K562 (cell line): ENCODE data around the gene MAPK1IP1L. TPM values are rescaled to one million over a fixed set of nuclear protein-coding genes. Genes with fewer than 3 reads are reported as not detected.

ENCODE experiments used
- ATAC-seq: fragments of 200-7000 bp; cut with Tn5 transposase; 3 replicates; pipeline ENCODE4 v1.9.1; 2020; ENCODE audit warnings: moderate library complexity
- BruUV-seq: library from RNA; stranded (reverse); fragments of 400-500 nt; replicated peaks from 2 replicates; lab custom pipeline; 2021; lab: Mats Ljungman, UMichigan
- CTCF ChIA-PET: fragments of 300-600 bp; formaldehyde crosslinking; extraction: SDS; loops from one replicate; lab custom pipeline; 2021; ENCODE audit warnings: low intra/inter-chr PET ratio; lab: Yijun Ruan, JAX
- POLR2A ChIA-PET: fragments of 300-600, 350-650 bp; sonication (Branson Sonifier 250); formaldehyde crosslinking; extraction: SDS; loops from one replicate; lab custom pipeline; 2021; ENCODE audit warnings: antibody characterized with exemption, inconsistent platforms; lab: Yijun Ruan, JAX
- DNase-seq, 4 experiments: peaks; one replicate each; pipeline versions ENCODE4 v3.0.0 to v3.0.0-alpha.2; 2011 to 2018; ENCODE audit warnings: low spot score in 3 of 4, mixed read lengths in 3 of 4; ENCODE audit errors: extremely low read depth in 1 of 4
- FAIRE-seq: peaks from 2 replicates; lab custom pipeline; 2011; peaks lifted over from hg19 to GRCh38; lab: Jason Lieb, UNC
- H2AFZ ChIP-seq: 2 replicates; pipeline ENCODE4 v1.6.0; 2011; ENCODE audit warnings: low read depth, low read length, control low read depth, inconsistent platforms
- H3K27ac ChIP-seq: fragments of 200-600 bp; 3 replicates; pipeline ENCODE4 v1.8.0; 2011; ENCODE audit warnings: low read depth, mild to moderate bottlenecking, control low read depth, inconsistent platforms, low read length, moderate library complexity, mixed read lengths; ENCODE audit errors: extremely low read depth
- H3K27me3 ChIP-seq, 2 experiments: fragments of 300-600 bp in 1 of 2; 2 replicates in 1 of 2; 3 replicates in 1 of 2; pipeline versions ENCODE4 v1.6.0 to v1.8.0; 2011; ENCODE audit warnings: inconsistent platforms in 2 of 2, low read length in 2 of 2, mild to moderate bottlenecking in 1 of 2, mixed read lengths in 1 of 2, moderate library complexity in 1 of 2; ENCODE audit not compliant: control insufficient read depth in 2 of 2, insufficient read depth in 2 of 2
- H3K36me3 ChIP-seq: fragments of 300-600 bp; 3 replicates; pipeline ENCODE4 v1.8.0; 2011; ENCODE audit warnings: mild to moderate bottlenecking, low read length, inconsistent platforms; ENCODE audit not compliant: control insufficient read depth, insufficient read depth
- H3K4me1 ChIP-seq, 2 experiments: fragments of 200-600 bp in 1 of 2; replicated peaks in 1 of 2; 2 replicates in 1 of 2; 3 replicates in 1 of 2; pipeline versions ENCODE4 v1.5.1 to v1.8.0; 2011; ENCODE audit warnings: inconsistent platforms in 2 of 2, low read length in 2 of 2, mild to moderate bottlenecking in 1 of 2, mixed read lengths in 1 of 2, moderate library complexity in 1 of 2; ENCODE audit not compliant: control insufficient read depth in 2 of 2, insufficient read depth in 2 of 2
- H3K4me2 ChIP-seq: 2 replicates; pipeline ENCODE4 v1.6.1; 2011; ENCODE audit warnings: low read length, control low read depth, inconsistent platforms, mixed read lengths; ENCODE audit not compliant: insufficient read depth
- H3K4me3 ChIP-seq: fragments of 200-600 bp; sonication (generic), shearing (Covaris generic); 2 replicates; pipeline ENCODE4 v1.5.1; 2016; ENCODE audit warnings: control low read depth, inconsistent platforms
- H3K79me2 ChIP-seq: fragments of 200-600 bp; 3 replicates; pipeline ENCODE4 v1.8.0; 2011; ENCODE audit warnings: low read length, inconsistent platforms; ENCODE audit not compliant: control insufficient read depth, insufficient read depth
- H3K9ac ChIP-seq, 2 experiments: 2 replicates each; pipeline versions ENCODE4 v1.6.0 to v1.6.1; 2011; ENCODE audit warnings: low read depth in 2 of 2, low read length in 2 of 2, control low read depth in 1 of 2, inconsistent platforms in 1 of 2, mild to moderate bottlenecking in 1 of 2, mixed read lengths in 1 of 2; ENCODE audit not compliant: insufficient read depth in 1 of 2
- H3K9me1 ChIP-seq: one replicate; pipeline ENCODE4 v1.6.0; 2011; ENCODE audit warnings: inconsistent platforms, mild to moderate bottlenecking, low read length, moderate library complexity; ENCODE audit not compliant: control insufficient read depth, insufficient read depth
- H3K9me3 ChIP-seq: replicated peaks from 2 replicates; pipeline ENCODE4 v1.5.1; 2011; ENCODE audit warnings: low read depth, low read length, inconsistent platforms; ENCODE audit not compliant: control insufficient read depth, insufficient read depth
- H4K20me1 ChIP-seq: replicated peaks from 2 replicates; pipeline ENCODE4 v1.6.1; 2011; ENCODE audit warnings: low read length, inconsistent platforms, mixed read lengths; ENCODE audit not compliant: control insufficient read depth, insufficient read depth
- FOXO4 ChIP-seq: fragments of 450-650 bp; formaldehyde crosslinking; IDR thresholded peaks from 2 replicates; pipeline ENCODE4 v1.4.0; 2020; ENCODE audit warnings: mild to moderate bottlenecking, moderate library complexity
- IRF9 ChIP-seq: fragments of 450-650 bp; IDR thresholded peaks from 2 replicates; pipeline ENCODE4 v1.6.1; 2016; ENCODE audit warnings: missing biosample characterization, missing genetic modification characterization
- MAX ChIP-seq: sonication (generic); formaldehyde crosslinking; IDR thresholded peaks from 2 replicates; pipeline ENCODE4 v1.9.0; 2022; ENCODE audit warnings: mild to moderate bottlenecking, missing genetic modification reagents
- MXD1 ChIP-seq: fragments of 250-450 bp; sonication (Bioruptor Pico); IDR thresholded peaks from 2 replicates; pipeline ENCODE4 v1.8.0; 2021; ENCODE audit warnings: borderline replicate concordance, mild to moderate bottlenecking, moderate library complexity; ENCODE audit not compliant: poor library complexity, severe bottlenecking
- PBX2 ChIP-seq, 2 experiments: IDR thresholded peaks in 1 of 2; conservative IDR thresholded peaks in 1 of 2; 2 replicates each; pipeline ENCODE4 v1.6.1; 2016; ENCODE audit warnings: low read depth in 2 of 2, mild to moderate bottlenecking in 1 of 2, missing compliant biosample characterization in 1 of 2, missing genetic modification characterization in 1 of 2, moderate library complexity in 1 of 2
- PHF20 ChIP-seq: fragments of 450-650 bp; IDR thresholded peaks from 2 replicates; pipeline ENCODE4 v1.6.1; 2018; ENCODE audit not compliant: partially characterized antibody
- PKNOX1 ChIP-seq: fragments of 450-650 bp; IDR thresholded peaks from 2 replicates; pipeline ENCODE4 v1.6.1; 2016
- RAD21 ChIP-seq, 2 experiments: fragments of 250-450 bp in 1 of 2; fragments of 450-650 bp in 1 of 2; sonication (Bioruptor Pico) in 1 of 2; formaldehyde crosslinking in 1 of 2; IDR thresholded peaks in 1 of 2; conservative IDR thresholded peaks in 1 of 2; 2 replicates each; pipeline versions ENCODE4 v1.4.0 to v1.8.0; 2020 to 2022; ENCODE audit warnings: mild to moderate bottlenecking in 2 of 2, moderate library complexity in 1 of 2
- RFX1 ChIP-seq: fragments of 450-650 bp; IDR thresholded peaks from 2 replicates; pipeline ENCODE4 v1.6.1; 2016; ENCODE audit warnings: mild to moderate bottlenecking, moderate library complexity
- ZBTB34 ChIP-seq: fragments of 250-450 bp; sonication (Bioruptor Pico); IDR thresholded peaks from 2 replicates; pipeline ENCODE4 v1.8.0; 2021; ENCODE audit warnings: mild to moderate bottlenecking, moderate library complexity
- ZNF232 ChIP-seq: sonication (generic); formaldehyde crosslinking; IDR thresholded peaks from 2 replicates; pipeline ENCODE4 v1.8.0; 2022; ENCODE audit warnings: mild to moderate bottlenecking, missing genetic modification reagents
- WGBS: fragments of 100-300 bp; shearing (Covaris generic); methylation state at CpG from one replicate; pipeline ENCODE4 v1.1.6; 2016; ENCODE audit warnings: low coverage, mixed read lengths; ENCODE audit not compliant: insufficient coverage; ENCODE audit errors: missing lambda C conversion rate; 5-methylcytosine and 5-hydroxymethylcytosine counted together
- in situ Hi-C: fragments of 300-500 bp; cut with MboI; formaldehyde crosslinking; loops from 4 replicates; pipeline ENCODE4 v1.15.0; 2018; ENCODE audit warnings: inconsistent platforms, mixed read lengths
- intact Hi-C: fragments of 100-400 bp; cut with micrococcal nuclease; formaldehyde crosslinking; loops from 2 replicates; pipeline ENCODE4 v1.14.2; 2022
- polyA plus RNA-seq, 8 experiments: library from polyadenylated mRNA; depleted of rRNA in 4 of 8; stranded (reverse) in 5 of 8; unstranded in 3 of 8; fragments of >200 nt; fragmentation: Nextera tagmentation in 2 of 8; fragmentation: Illumina TruSeq in 1 of 8; extraction: Ambion mirVana in 2 of 8; extraction: Trizol in 1 of 8; gene quantifications; 2 replicates each; pipeline versions ENCODE4 v1.2.1 to v1.2.3, GENCODE V29; 2011 to 2014; ENCODE audit warnings: inconsistent platforms in 1 of 8, missing spikeins in 1 of 8
- total RNA-seq, 7 experiments: library from RNA; depleted of rRNA in 6 of 7; stranded (reverse); fragments of >200 nt in 6 of 7; fragmentation: Illumina TruSeq in 2 of 7; extraction: Trizol in 2 of 7; gene quantifications; 2 replicates each; pipeline versions ENCODE4 v1.2.1 to v1.2.3, GENCODE V29; 2011 to 2021; ENCODE audit warnings: low replicate concordance in 1 of 7

Gene MAPK1IP1L
- total and polyA plus RNA-seq, 9 of the 15 experiments (the other 6 are each of a cell fraction or from before 2014, with no cell fraction given) = 32.7 to 99.4 (median 49.8) TPM

- ChIA-PET CTCF (no interaction called here), POLR2A (interaction anchor here (1.8 to 2.1 kb wide), 2 partner anchors 21 to 25 kb away, joined by 3 to 14 read pairs; partner anchors contain the start of gene MAPK1IP1L)
- DNase-seq = no peak
- in situ Hi-C loops (no loop called here), intact Hi-C loops (no loop called here)
- peak overlapping the region; percentile 93 for H3K4me3 ChIP-seq
- no peak for FAIRE-seq
- peak overlapping the region; percentile 93; the same call in 1 of the 2 replicates for H2AFZ ChIP-seq
- peak overlapping the region; percentile 31 to 96; a peak in 3 of 4 replicates for H3K9ac ChIP-seq
- WGBS = 4% methylated on average over 7 of the region's 7 CpGs
- no TSS peak for BruUV-seq
- H3K9me1 ChIP-seq = peaks cover 4% of the 10 kb centered on the region
- H3K4me2 ChIP-seq = peak overlapping the region; percentile 95
- H3K27me3 ChIP-seq = no peaks in the 10 kb centered on the region
- peaks cover 78% of the 10 kb centered on the region for H3K79me2 ChIP-seq
- ATAC-seq = peak; percentile 18; the same call in 2 of the 3 replicates
- H3K27ac ChIP-seq = peak overlapping the region; percentile 86; the same call in 2 of the 3 replicates
- H4K20me1 ChIP-seq = 0 out of 2 replicates have a peak, but pooled peaks cover 4% of the 10 kb centered on the region
- H3K4me1 ChIP-seq = peaks cover 0 to 9% of the 10 kb centered on the region in 2 experiments; a peak in 2 of 5 replicates
- H3K9me3 ChIP-seq = no peaks in the 10 kb centered on the region
- H3K36me3 ChIP-seq = peaks cover 23% of the 10 kb centered on the region; the same call in 2 of the 3 replicates
- no peak for TF ChIP-seq IRF9
- peak; percentile 23; the same call in 1 of the 2 replicates for TF ChIP-seq PKNOX1
- no peak for TF ChIP-seq MAX (CRISPR knock-in tag)
- no peak for TF ChIP-seq RAD21 (CRISPR knock-in tag; conservative IDR thresholded peaks at IDR 0.05 in 1 of 2, IDR thresholded peaks at IDR 0.05 in 1 of 2)
- TF ChIP-seq PHF20 = no peak
- TF ChIP-seq PBX2 (CRISPR knock-in tag; IDR thresholded peaks at IDR 0.05; ENCODE audit: low read depth) = no peak
- TF ChIP-seq PBX2 (tag; conservative IDR thresholded peaks at IDR 0.05; ENCODE audit: low read depth) = 0 out of 2 replicates have a peak, but pooled peaks have one; percentile 17
- no peak for TF ChIP-seq MXD1 (CRISPR knock-in tag)
- no peak for TF ChIP-seq ZNF232 (CRISPR knock-in tag)
- TF ChIP-seq RFX1 = no peak
- TF ChIP-seq FOXO4 (CRISPR knock-in tag) = no peak
- TF ChIP-seq ZBTB34 = no peak
These were observed 25.5 kb upstream of the MAPK1IP1L start for GRCh38 chr14:55025948-55026347.
